ENCODE measurements around the gene OPCML.

Gene OPCML

DNA sequence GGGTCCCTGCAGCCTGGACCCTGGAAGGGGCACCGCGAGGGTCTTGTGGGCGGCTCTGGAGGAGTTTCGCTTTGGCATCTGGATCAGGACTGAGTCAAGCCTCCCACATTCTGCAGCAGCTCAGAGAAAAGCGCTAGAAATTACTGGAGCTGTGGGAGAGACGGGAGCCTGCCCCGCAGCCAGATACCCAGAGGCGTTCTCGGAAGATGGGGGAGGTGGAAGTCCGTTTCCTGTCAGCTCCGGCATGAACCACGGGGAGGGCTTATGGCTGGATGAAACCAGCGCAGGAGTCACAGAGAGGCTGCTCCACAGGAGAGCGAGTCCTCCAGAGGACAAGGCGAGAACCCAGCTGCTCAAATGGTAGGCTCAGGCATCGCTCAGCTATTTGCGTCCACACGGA lies 379.3 kb downstream of the OPCML start:
- no peak overlapping the region for H3K4me3 ChIP-seq (ENCODE audit: control insufficient read depth, low read depth, low read length)
- TF ChIP-seq, protein P1, sequence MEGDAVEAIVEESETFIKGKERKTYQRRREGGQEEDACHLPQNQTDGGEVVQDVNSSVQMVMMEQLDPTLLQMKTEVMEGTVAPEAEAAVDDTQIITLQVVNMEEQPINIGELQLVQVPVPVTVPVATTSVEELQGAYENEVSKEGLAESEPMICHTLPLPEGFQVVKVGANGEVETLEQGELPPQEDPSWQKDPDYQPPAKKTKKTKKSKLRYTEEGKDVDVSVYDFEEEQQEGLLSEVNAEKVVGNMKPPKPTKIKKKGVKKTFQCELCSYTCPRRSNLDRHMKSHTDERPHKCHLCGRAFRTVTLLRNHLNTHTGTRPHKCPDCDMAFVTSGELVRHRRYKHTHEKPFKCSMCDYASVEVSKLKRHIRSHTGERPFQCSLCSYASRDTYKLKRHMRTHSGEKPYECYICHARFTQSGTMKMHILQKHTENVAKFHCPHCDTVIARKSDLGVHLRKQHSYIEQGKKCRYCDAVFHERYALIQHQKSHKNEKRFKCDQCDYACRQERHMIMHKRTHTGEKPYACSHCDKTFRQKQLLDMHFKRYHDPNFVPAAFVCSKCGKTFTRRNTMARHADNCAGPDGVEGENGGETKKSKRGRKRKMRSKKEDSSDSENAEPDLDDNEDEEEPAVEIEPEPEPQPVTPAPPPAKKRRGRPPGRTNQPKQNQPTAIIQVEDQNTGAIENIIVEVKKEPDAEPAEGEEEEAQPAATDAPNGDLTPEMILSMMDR (IDR thresholded peaks at IDR 0.05; ENCODE audit: control insufficient read depth, insufficient read depth, low read depth, low read length, missing control alignments): no peak
- DNase-seq (ENCODE audit: low read depth): no peak

DNA sequence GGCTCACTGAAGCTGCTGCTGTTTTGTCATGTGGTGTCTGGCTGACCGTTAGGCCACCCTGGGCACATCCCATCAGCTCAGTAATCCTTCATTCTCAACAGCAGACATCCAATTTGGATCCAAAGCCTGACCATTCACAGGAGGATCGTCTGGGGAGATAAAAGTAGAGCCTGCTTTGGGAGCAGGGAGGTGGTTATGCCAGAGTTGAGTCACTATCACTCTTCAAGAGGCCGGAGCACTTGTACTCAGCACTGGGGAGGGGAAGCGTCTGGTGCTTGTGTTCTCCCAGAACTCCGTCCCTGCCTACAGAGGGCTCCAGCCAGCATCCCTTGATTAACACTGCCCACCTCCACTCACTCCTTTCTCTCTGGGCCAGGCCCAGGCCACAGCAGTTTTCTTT lies 382.6 kb downstream of the OPCML start:
- no peak overlapping the region for H3K4me3 ChIP-seq (ENCODE audit: control insufficient read depth, low read depth, low read length)
- DNase-seq (ENCODE audit: low read depth): no peak
- TF ChIP-seq, protein P1 (IDR thresholded peaks at IDR 0.05; ENCODE audit: control insufficient read depth, insufficient read depth, low read depth, low read length, missing control alignments): no peak

DNA sequence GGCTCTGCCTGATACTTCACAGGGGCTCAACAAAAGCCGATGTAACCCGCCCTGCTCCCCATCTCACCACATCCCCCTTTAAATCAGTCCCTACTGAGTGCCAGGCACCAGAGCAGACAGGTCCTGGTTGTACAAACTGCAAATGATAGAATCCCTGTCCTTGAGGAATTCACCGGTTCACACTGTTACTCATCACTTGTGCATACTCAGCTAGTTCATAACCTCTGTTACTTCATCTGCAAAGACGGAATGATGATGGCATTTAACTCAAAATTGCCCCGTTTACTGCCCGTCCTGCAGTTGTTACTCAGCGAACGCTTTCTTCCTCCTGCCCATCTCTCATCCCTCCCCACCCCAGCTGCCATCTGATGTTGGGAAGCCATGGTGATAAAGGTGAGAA lies 384.7 kb downstream of the OPCML start:
- no peak for DNase-seq (ENCODE audit: low read depth)
- H3K4me3 ChIP-seq (ENCODE audit: control insufficient read depth, low read depth, low read length): no peak overlapping the region
- TF ChIP-seq, protein P1 (IDR thresholded peaks at IDR 0.05; ENCODE audit: control insufficient read depth, insufficient read depth, low read depth, low read length, missing control alignments): no peak

DNA sequence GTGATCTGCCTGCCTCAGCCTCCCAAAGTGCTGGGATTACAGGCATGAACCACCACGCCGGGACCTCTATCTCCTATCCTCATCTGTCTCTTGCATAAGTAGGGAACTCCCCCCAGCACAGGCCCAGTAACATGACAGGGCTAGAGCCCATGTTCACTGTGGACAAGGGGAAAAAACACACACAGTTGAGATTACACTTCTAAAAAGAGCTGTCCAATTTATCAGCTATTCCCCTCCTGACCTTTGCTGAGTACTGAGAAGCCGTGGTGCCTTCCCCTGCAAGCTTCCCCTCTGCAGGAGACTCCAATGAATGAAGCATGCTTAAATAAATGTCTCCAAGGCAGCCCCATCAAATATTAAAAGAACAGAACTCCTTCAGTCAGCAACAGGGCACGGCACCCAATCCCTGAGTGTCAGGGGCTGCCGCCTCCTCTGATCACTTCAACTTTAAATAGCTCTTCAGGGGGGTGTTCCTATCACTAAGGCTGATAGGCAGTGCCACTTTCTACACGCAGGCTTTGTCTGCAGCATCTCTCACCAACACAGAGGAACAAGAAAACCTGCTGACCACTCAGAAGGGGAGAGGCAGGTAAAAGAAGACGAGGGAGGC lies 385.5 kb downstream of the OPCML start:
- H3K4me3 ChIP-seq (ENCODE audit: control insufficient read depth, low read depth, low read length): no peak overlapping the region
- TF ChIP-seq, protein P1 (IDR thresholded peaks at IDR 0.05; ENCODE audit: control insufficient read depth, insufficient read depth, low read depth, low read length, missing control alignments): no peak
- DNase-seq (ENCODE audit: low read depth): no peak

DNA sequence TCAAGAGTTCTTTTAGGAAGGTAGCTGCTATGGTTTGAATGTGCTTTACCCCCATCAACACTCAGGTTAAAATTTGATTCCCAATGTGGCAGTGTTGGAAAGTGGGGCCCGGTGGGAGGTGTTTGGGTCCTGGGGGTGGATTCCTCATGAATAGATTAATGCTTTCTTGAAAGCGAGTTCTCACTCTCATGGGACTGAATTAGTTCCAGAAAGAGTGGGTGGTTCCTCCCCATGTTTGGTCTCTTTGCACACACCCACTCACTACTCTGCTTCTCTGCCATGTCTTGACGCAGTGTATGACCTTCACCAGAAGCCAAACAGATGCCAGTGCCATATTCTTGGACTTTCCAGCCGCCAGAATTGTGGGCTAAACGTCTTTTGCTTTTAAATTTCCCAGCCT lies 394.4 kb downstream of the OPCML start:
- no peak for DNase-seq (ENCODE audit: low read depth)
- no peak overlapping the region for H3K4me3 ChIP-seq (ENCODE audit: control insufficient read depth, low read depth, low read length)
- TF ChIP-seq, protein P1 (IDR thresholded peaks at IDR 0.05; ENCODE audit: control insufficient read depth, insufficient read depth, low read depth, low read length, missing control alignments): no peak

DNA sequence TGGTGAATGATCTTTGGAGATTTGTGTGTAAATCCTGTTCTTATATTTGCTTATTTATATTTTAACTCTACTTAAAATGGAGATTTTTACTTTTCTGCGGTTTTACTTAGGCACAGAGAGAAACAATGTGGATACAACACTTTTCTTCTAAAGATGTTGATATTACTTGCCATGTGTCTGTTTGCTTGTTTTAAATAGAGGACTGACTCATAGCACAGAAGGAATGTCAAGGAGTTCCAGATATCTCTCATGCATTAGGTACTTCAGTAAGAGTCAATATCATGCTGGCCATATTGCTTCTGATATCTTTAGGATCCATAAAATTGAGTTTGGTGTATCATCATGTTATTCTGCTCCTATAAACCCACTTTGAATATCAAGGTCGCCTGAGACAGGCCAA lies 395.0 kb downstream of the OPCML start:
- H3K4me3 ChIP-seq (ENCODE audit: control insufficient read depth, low read depth, low read length): no peak overlapping the region
- DNase-seq (ENCODE audit: low read depth): no peak
- TF ChIP-seq, protein P1 (IDR thresholded peaks at IDR 0.05; ENCODE audit: control insufficient read depth, insufficient read depth, low read depth, low read length, missing control alignments): no peak

DNA sequence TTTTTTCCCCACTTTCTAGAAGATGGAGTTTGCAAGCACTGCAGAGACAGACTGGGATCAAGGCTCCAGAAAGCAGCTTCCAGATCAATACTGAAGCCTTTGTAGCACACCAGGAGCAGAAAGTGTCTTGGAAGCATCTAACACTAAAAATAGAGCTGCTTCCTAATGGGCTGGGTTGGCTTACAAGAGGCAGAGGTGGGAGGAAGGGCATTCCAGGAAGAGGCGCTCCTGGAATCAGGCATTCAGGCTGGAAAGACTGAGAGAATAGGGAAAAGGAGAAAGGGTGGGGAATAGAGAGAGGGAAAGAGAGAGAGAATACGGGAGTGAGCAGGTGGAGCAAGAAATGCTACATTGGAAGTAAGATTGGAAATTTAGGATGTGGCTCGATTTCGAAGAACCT lies 395.9 kb downstream of the OPCML start:
- no peak for DNase-seq (ENCODE audit: low read depth)
- TF ChIP-seq, protein P1 (IDR thresholded peaks at IDR 0.05; ENCODE audit: control insufficient read depth, insufficient read depth, low read depth, low read length, missing control alignments): no peak
- H3K4me3 ChIP-seq (ENCODE audit: control insufficient read depth, low read depth, low read length): no peak overlapping the region

Data from AG09309 (cell line).